ENCODE measurements around the gene FLNB. TPM values are rescaled to one million over a fixed set of nuclear protein-coding genes. Genes with fewer than 3 reads are reported as not detected.

Gene FLNB
- total RNA-seq, 2 donors from 2014 or later = 246 to 362 TPM

DNA sequence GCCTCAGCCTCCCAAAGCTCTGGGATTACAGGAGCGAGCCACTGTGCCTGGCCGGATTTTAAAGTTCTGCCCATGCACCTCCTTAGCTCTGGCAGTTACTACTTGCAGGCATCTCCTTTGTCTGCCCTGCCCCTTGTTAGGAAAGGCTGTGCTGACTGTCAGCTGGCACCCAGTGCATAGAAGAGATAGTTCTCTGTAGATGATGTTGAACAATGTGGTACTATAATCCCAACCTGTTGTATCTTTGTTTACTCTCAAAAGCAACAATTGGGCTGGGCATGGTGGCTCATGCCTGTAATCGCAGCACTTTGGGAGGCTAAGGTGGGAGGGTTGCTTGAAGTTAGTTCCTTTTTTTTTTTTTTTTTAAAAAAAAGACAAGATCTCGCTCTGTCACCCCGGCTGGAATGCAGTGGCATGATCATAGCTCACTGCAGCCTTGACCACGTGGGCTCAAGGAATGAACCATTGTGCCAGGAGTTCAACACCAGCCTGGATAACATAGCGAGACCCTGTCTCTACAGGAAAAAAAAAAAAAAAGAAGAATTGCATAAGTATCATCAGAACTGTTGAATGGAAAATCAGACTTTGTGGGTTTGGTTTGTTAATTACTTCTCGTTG, 30.6 kb downstream of the FLNB start:
- H3K27me3 ChIP-seq = no peaks in the 10 kb centered on the region
- H3K4me3 ChIP-seq = no peak overlapping the region
- no peaks in the 10 kb centered on the region for H3K36me3 ChIP-seq
- no peak overlapping the region for H3K27ac ChIP-seq
- intact Hi-C loops (cut with DNase I) = no loop called here
- H3K9me3 ChIP-seq = no peaks in the 10 kb centered on the region
- H3K4me1 ChIP-seq = peaks cover 59% of the 10 kb centered on the region
- TF ChIP-seq, protein P1, sequence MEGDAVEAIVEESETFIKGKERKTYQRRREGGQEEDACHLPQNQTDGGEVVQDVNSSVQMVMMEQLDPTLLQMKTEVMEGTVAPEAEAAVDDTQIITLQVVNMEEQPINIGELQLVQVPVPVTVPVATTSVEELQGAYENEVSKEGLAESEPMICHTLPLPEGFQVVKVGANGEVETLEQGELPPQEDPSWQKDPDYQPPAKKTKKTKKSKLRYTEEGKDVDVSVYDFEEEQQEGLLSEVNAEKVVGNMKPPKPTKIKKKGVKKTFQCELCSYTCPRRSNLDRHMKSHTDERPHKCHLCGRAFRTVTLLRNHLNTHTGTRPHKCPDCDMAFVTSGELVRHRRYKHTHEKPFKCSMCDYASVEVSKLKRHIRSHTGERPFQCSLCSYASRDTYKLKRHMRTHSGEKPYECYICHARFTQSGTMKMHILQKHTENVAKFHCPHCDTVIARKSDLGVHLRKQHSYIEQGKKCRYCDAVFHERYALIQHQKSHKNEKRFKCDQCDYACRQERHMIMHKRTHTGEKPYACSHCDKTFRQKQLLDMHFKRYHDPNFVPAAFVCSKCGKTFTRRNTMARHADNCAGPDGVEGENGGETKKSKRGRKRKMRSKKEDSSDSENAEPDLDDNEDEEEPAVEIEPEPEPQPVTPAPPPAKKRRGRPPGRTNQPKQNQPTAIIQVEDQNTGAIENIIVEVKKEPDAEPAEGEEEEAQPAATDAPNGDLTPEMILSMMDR (IDR thresholded peaks at IDR 0.05) = no peak
- H3K9ac ChIP-seq (ENCODE audit: low read depth in 2 of 2, low read length in 2 of 2) = no peak overlapping the region
- no peak for DNase-seq

GRCh38 chr3:58039601-58040000, 31.4 kb downstream of the FLNB start:
- H3K4me3 ChIP-seq = no peak overlapping the region
- intact Hi-C loops (cut with DNase I) = no loop called here
- no peaks in the 10 kb centered on the region for H3K27me3 ChIP-seq
- H3K9me3 ChIP-seq = no peaks in the 10 kb centered on the region
- H3K9ac ChIP-seq (ENCODE audit: low read depth in 2 of 2, low read length in 2 of 2) = no peak overlapping the region
- peaks cover 55% of the 10 kb centered on the region for H3K4me1 ChIP-seq
- TF ChIP-seq, protein P1 (IDR thresholded peaks at IDR 0.05) = no peak
- DNase-seq = no peak
- H3K27ac ChIP-seq = no peak overlapping the region
- no peaks in the 10 kb centered on the region for H3K36me3 ChIP-seq

DNA sequence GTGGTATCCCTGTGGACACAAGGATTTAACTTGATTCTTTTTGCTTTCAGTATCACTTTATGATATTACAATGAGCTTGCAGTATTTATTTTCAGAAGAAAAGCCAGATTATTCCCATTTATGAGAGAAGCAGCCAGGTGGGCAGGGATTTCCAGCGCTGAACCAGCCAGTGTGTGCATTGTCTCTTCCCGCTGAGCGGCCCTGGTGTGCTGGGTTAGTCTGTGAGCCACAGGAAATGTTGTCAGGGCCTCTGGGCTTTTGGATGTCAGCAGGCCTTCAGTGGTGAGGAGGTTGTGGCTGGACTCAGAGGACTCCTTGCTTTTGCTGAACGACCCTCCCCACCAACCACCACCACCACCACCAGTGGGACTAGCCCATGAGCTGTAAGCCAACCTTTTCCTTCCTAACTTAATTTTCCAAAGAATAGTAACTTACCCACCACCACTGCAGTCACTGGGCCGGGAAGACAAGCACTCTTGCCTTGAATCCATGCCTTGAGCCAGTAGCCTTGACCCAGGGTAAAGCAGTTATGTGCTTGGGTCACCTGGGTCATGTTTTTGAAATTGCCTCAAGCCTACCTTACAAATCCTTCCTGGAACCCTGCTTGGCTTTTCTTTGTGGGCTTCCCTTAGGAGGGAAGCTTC, 33.1 kb downstream of the FLNB start:
- DNase-seq = no peak
- no peaks in the 10 kb centered on the region for H3K9me3 ChIP-seq
- peak overlapping the region; percentile 35 for H3K27ac ChIP-seq
- TF ChIP-seq, protein P1 (IDR thresholded peaks at IDR 0.05) = no peak
- H3K27me3 ChIP-seq = no peaks in the 10 kb centered on the region
- intact Hi-C loops (cut with DNase I) = no loop called here
- peaks cover 42% of the 10 kb centered on the region for H3K4me1 ChIP-seq
- H3K4me3 ChIP-seq = no peak overlapping the region
- H3K36me3 ChIP-seq = no peaks in the 10 kb centered on the region
- H3K9ac ChIP-seq (ENCODE audit: low read depth in 2 of 2, low read length in 2 of 2) = no peak overlapping the region

DNA sequence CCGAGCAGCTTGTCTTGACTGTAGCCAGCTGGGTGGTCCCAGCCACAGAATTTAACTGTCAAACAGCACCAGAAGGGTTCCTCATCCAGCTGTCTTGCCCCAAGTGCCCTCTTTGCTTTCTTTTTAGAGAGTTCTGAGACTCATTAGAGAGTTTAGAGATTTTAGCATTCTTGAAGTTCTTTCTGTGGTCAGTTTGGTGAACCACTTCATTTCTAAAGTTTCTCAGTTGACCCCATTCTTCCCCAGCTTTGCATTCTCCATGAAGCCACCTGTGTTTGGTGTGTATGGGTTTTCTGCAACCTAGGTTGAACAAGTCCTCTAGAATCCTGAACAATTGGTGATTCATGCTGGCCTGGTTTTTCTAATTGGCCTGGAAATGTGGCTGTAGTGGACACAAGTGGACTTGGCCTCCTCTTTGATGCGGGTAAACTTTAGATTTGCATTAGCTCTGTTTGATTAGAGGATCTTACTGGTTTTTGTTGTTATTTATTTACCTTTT, 33.7 kb downstream of the FLNB start:
- Histone ChIP-seq H3K27me3 (no peaks in the 10 kb centered on the region), H3K36me3 (no peaks in the 10 kb centered on the region), H3K9me3 (no peaks in the 10 kb centered on the region), H3K27ac (no peak overlapping the region), H3K4me3 (no peak overlapping the region), H3K9ac (ENCODE audit: low read depth in 2 of 2, low read length in 2 of 2) (no peak overlapping the region), H3K4me1 (peaks cover 38% of the 10 kb centered on the region)
- TF ChIP-seq, protein P1 (IDR thresholded peaks at IDR 0.05) = no peak
- no peak for DNase-seq
- intact Hi-C loops (cut with DNase I) = no loop called here

DNA sequence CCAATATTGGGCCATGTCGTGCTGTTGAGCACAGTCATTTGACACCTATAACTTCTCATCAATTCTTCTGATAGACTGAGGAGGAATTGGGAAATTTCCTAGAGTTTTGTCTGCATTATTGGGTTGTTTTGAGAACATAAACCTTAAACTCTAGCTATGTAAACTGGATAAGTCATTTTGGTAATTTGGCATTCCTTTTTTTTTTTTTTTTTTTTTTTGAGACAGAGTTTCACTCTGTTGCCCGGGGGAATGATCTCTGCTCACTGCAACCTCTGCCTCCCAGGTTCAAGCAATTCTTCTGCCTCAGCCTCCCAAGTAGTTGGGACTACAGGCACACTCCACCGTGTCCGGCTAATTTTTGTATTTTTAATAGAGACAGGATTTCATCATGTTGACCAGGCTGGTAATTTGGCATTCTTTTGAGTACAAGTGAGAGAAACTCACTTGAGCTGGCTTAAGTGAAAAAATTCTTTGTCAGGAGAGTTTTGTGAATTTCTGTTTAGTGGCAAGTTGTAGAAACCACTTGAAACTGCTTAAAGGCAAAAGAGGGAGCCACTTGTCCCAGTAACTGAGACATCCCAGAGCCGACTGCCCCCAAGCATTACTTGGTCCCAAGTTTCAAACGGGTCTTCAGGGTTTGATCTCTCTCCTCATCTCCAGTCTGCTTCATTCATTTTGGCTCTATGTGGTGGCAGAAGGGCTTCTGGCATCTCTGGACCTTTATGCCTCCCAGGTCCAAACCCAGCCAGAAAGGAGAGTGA, 34.9 kb downstream of the FLNB start:
- Histone ChIP-seq H3K27ac (peak overlapping the region; percentile 1), H3K4me3 (no peak overlapping the region), H3K36me3 (no peaks in the 10 kb centered on the region), H3K9me3 (no peaks in the 10 kb centered on the region), H3K9ac (ENCODE audit: low read depth in 2 of 2, low read length in 2 of 2) (no peak overlapping the region), H3K27me3 (no peaks in the 10 kb centered on the region), H3K4me1 (peaks cover 30% of the 10 kb centered on the region)
- intact Hi-C loops (cut with DNase I) = no loop called here
- DNase-seq = no peak
- TF ChIP-seq, protein P1 (IDR thresholded peaks at IDR 0.05) = no peak
